Stomach (tissue), 9 donors: ENCODE data around the gene CEMIP. TPM values are rescaled to one million over a fixed set of nuclear protein-coding genes. Genes with fewer than 3 reads are reported as not detected.

Source experiments
- DNase-seq, 2 donors: peaks; one replicate each; pipeline versions ENCODE4 v3.0.0 to v3.0.0-alpha.2; 2013 to 2019
- H3K27ac ChIP-seq, 5 donors: fragments of 200-600 bp in 4 of 5; sonication (generic) in 4 of 5; one replicate each; pipeline ENCODE4 v1.5.1; 2013 to 2019; ENCODE audit warnings: mild to moderate bottlenecking in 1 of 5, moderate library complexity in 1 of 5
- H3K27me3 ChIP-seq, 3 donors: fragments of 200-600 bp; sonication (generic); one replicate each; pipeline ENCODE4 v1.5.1; 2017 to 2019; ENCODE audit warnings: mixed run types in 1 of 3
- H3K36me3 ChIP-seq, 4 donors: fragments of 200-600 bp; sonication (generic); 1 replicate in 3 of 4; 2 replicates in 1 of 4; pipeline ENCODE4 v1.5.1; 2016 to 2019
- H3K4me1 ChIP-seq, 4 donors: fragments of 200-600 bp; sonication (generic); one replicate each; pipeline ENCODE4 v1.5.1; 2016 to 2019
- H3K4me3 ChIP-seq, 4 donors: fragments of 200-600 bp; sonication (generic) in 3 of 4; one replicate each; pipeline ENCODE4 v1.5.1; 2016 to 2019; ENCODE audit warnings: mild to moderate bottlenecking in 1 of 4
- H3K9me3 ChIP-seq, 4 donors: fragments of 200-600 bp; sonication (generic); one replicate each; pipeline ENCODE4 v1.5.1; 2016 to 2019
- CTCF ChIP-seq, 7 experiments: fragments of 450-650 bp in 4 of 7; fragments of 200-600 bp in 3 of 7; sonication (generic) in 3 of 7; IDR thresholded peaks; one replicate each; pipeline ENCODE4 v1.5.1; 2016 to 2019; ENCODE audit warnings: antibody characterized with exemption in 7 of 7, control low read depth in 2 of 7, mild to moderate bottlenecking in 1 of 7
- EP300 ChIP-seq: sonication (generic); formaldehyde crosslinking; IDR thresholded peaks from one replicate; pipeline ENCODE4 v1.6.1; 2017; ENCODE audit warnings: antibody characterized with exemption
- POLR2A ChIP-seq, 4 donors: fragments of 450-650 bp; IDR thresholded peaks; one replicate each; pipeline ENCODE4 v1.6.1; 2016; ENCODE audit warnings: antibody characterized with exemption in 4 of 4, control low read depth in 2 of 4, mild to moderate bottlenecking in 1 of 4, moderate library complexity in 1 of 4
- POLR2AphosphoS5 ChIP-seq, 3 donors: sonication (generic); formaldehyde crosslinking; IDR thresholded peaks; one replicate each; pipeline ENCODE4 v1.6.1; 2016; ENCODE audit warnings: antibody characterized with exemption in 3 of 3
- WGBS, 5 donors: extraction: QIAGEN DNeasy Blood & Tissue Kit in 3 of 5; methylation state at CpG; one replicate each; pipeline versions ENCODE4 v1.1.5 to v1.1.7; 2013 to 2018; 5-methylcytosine and 5-hydroxymethylcytosine counted together
- intact Hi-C: fragments of 100-400 bp; cut with DNase I; formaldehyde crosslinking; loops from one replicate; pipeline ENCODE4 v1.15.1; 2023; ENCODE audit warnings: low total_unique reads
- polyA plus RNA-seq, 3 donors: library from polyadenylated mRNA; stranded (reverse); fragments of 200-250 nt; gene quantifications; one replicate each; pipeline ENCODE4 v1.2.3, GENCODE V29; 2013
- total RNA-seq, 5 donors: library from RNA; depleted of rRNA; stranded (reverse); fragments of >200 nt; gene quantifications; one replicate each; pipeline versions ENCODE4 v1.1.0 to v1.2.3, GENCODE V29; 2014 to 2016
- donor health status: healthy with polysubstance abuse.
- donor health status: Bipolar disorder and iron deficiency.
- donor health status: healthy.

Gene CEMIP
- total and polyA plus RNA-seq, 8 donors, result 0.53 to 2.6 (median 1.4) TPM; not detected in 4

GRCh38 chr15:80891006-80891405, 111.8 kb downstream of the CEMIP start:
- DNase-seq, result no peak
- no peaks in the 10 kb centered on the region for H3K4me1 ChIP-seq
- peaks cover 3 to 5% (median 3%) of the 10 kb centered on the region in 4 donors for H3K9me3 ChIP-seq
- intact Hi-C loops, result no loop called here
- peaks cover 0 to 4% (median 1%) of the 10 kb centered on the region in 4 donors for H3K36me3 ChIP-seq
- H3K27me3 ChIP-seq, result no peaks in the 10 kb centered on the region
- no peak overlapping the region for H3K27ac ChIP-seq
- TF ChIP-seq CTCF (IDR thresholded peaks at IDR 0.05) (no peak), EP300 (no peak)
- no peak overlapping the region for H3K4me3 ChIP-seq

DNA sequence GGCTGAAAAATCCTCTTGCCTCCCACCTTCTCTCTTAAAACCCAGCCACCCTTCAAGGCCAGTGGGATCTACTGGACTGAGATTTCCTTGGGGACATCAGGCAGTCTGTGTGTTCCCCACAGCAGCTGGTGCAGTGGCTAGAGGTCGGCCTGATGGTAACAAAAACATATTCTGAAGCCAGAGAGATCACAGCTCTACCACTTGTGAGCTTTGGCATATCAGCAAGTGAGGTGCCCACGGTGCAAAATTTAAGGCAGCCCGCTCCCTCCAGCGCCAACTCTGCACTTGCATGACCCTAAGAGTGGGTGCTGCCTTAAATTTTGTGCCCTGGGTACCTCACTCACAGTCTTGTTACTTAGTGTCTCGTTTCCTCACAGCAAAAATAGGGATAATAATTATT, 113.2 kb downstream of the CEMIP start:
- peaks cover 0 to 9% (median 2%) of the 10 kb centered on the region in 4 donors for H3K36me3 ChIP-seq
- no peak overlapping the region for H3K4me3 ChIP-seq
- H3K27me3 ChIP-seq, result no peaks in the 10 kb centered on the region
- DNase-seq, result no peak
- peaks cover 5 to 13% (median 9%) of the 10 kb centered on the region in 4 donors for H3K9me3 ChIP-seq
- no peak overlapping the region for H3K27ac ChIP-seq
- H3K4me1 ChIP-seq, result no peaks in the 10 kb centered on the region
- intact Hi-C loops, result no loop called here
- WGBS, 5 donors, result 88 to 93% (median 92%) methylated on average over 5 of the region's 5 CpGs
- no peak for TF ChIP-seq EP300
- no peak for TF ChIP-seq POLR2A (IDR thresholded peaks at IDR 0.05)
- no peak for TF ChIP-seq CTCF (IDR thresholded peaks at IDR 0.05)
- no peak for TF ChIP-seq POLR2AphosphoS5 (IDR thresholded peaks at IDR 0.05)

GRCh38 chr15:80893777-80894176, 114.6 kb downstream of the CEMIP start:
- Histone ChIP-seq H3K4me3 (no peak overlapping the region), H3K9me3 (peaks cover 5 to 13% (median 9%) of the 10 kb centered on the region in 4 donors), H3K36me3 (peaks cover 0 to 9% (median 2%) of the 10 kb centered on the region in 4 donors), H3K4me1 (no peaks in the 10 kb centered on the region), H3K27ac (no peak overlapping the region), H3K27me3 (no peaks in the 10 kb centered on the region)
- WGBS, 5 donors, result 64 to 90% (median 88%) methylated on average over 1 of the region's 1 CpG
- intact Hi-C loops, result no loop called here
- no peak for TF ChIP-seq EP300
- no peak for TF ChIP-seq POLR2A (IDR thresholded peaks at IDR 0.05)
- DNase-seq, result no peak

- Histone ChIP-seq H3K27me3 (no peaks in the 10 kb centered on the region), H3K36me3 (peaks cover 0 to 9% (median 2%) of the 10 kb centered on the region in 4 donors), H3K4me1 (no peaks in the 10 kb centered on the region), H3K27ac (no peak overlapping the region), H3K9me3 (peaks cover 5 to 13% (median 9%) of the 10 kb centered on the region in 4 donors), H3K4me3 (no peak overlapping the region)
- 80 to 89% (median 86%) methylated on average over 5 to 7 of the region's 7 CpGs for WGBS, 5 donors
- intact Hi-C loops, result no loop called here
- TF ChIP-seq POLR2A (IDR thresholded peaks at IDR 0.05), result no peak
- no peak for TF ChIP-seq CTCF (IDR thresholded peaks at IDR 0.05)
- no peak for TF ChIP-seq EP300
- no peak for TF ChIP-seq POLR2AphosphoS5 (IDR thresholded peaks at IDR 0.05)
- DNase-seq, result no peak
Observed at GRCh38 chr15:80895091-80895490, 115.9 kb downstream of the CEMIP start.

GRCh38 chr15:80895965-80896364, 116.8 kb downstream of the CEMIP start:
- intact Hi-C loops, result no loop called here
- 94 to 100% (median 98%) methylated on average over 2 of the region's 2 CpGs for WGBS, 5 donors
- H3K36me3 ChIP-seq, result peaks cover 0 to 9% (median 2%) of the 10 kb centered on the region in 4 donors
- H3K9me3 ChIP-seq, result peaks cover 5 to 13% (median 9%) of the 10 kb centered on the region in 4 donors
- DNase-seq, result no peak
- TF ChIP-seq CTCF (IDR thresholded peaks at IDR 0.05) (no peak), POLR2AphosphoS5 (IDR thresholded peaks at IDR 0.05) (no peak), POLR2A (IDR thresholded peaks at IDR 0.05) (no peak), EP300 (no peak)
- H3K27ac ChIP-seq, result no peak overlapping the region
- no peak overlapping the region for H3K4me3 ChIP-seq
- H3K4me1 ChIP-seq, result no peaks in the 10 kb centered on the region
- H3K27me3 ChIP-seq, result no peaks in the 10 kb centered on the region
